GM23338 (cell line): ENCODE measurements around the gene PTPN20. TPM values are rescaled to one million over a fixed set of nuclear protein-coding genes. Genes with fewer than 3 reads are reported as not detected.

ENCODE experiments used
- ATAC-seq: fragments of 200-7000 bp; cut with Tn5 transposase; 3 replicates; pipeline ENCODE4 v1.9.1; 2020
- DNase-seq: peaks from one replicate; pipeline ENCODE4 v3.0.0-alpha.2; 2015; ENCODE audit warnings: low spot score
- H2AFZ ChIP-seq: fragments of 200-600 bp; sonication (generic); 2 replicates; pipeline ENCODE4 v1.8.0; 2016; ENCODE audit warnings: antibody characterized with exemption, mild to moderate bottlenecking, moderate library complexity
- H3F3A ChIP-seq: fragments of 200-600 bp; sonication (generic); replicated peaks from 2 replicates; pipeline ENCODE4 v1.8.0; 2017; ENCODE audit warnings: antibody characterized with exemption, mixed run types, low read depth
- H3K27ac ChIP-seq: fragments of 200-600 bp; sonication (generic); 2 replicates; pipeline ENCODE4 v1.6.1; 2016; ENCODE audit warnings: low read depth
- H3K27me3 ChIP-seq: fragments of 200-600 bp; sonication (generic); 2 replicates; pipeline ENCODE4 v1.8.0; 2016; ENCODE audit warnings: mild to moderate bottlenecking, mixed run types, moderate library complexity; ENCODE audit not compliant: insufficient read depth
- H3K36me3 ChIP-seq: fragments of 200-600 bp; sonication (generic); 2 replicates; pipeline ENCODE4 v1.8.0; 2016; ENCODE audit warnings: mild to moderate bottlenecking; ENCODE audit not compliant: insufficient read depth
- H3K4me1 ChIP-seq: fragments of 200-600 bp; sonication (generic); 2 replicates; pipeline ENCODE4 v1.8.0; 2016; ENCODE audit warnings: mild to moderate bottlenecking, moderate library complexity; ENCODE audit not compliant: insufficient read depth
- H3K4me2 ChIP-seq: fragments of 200-600 bp; sonication (generic); 2 replicates; pipeline ENCODE4 v1.7.1; 2017; ENCODE audit warnings: mixed run types
- H3K4me3 ChIP-seq: fragments of 200-600 bp; sonication (generic); 2 replicates; pipeline ENCODE4 v1.6.1; 2016; ENCODE audit warnings: mixed run types
- H3K79me2 ChIP-seq: fragments of 200-600 bp; sonication (generic); replicated peaks from 2 replicates; pipeline ENCODE4 v1.8.0; 2017; ENCODE audit warnings: mild to moderate bottlenecking; ENCODE audit not compliant: insufficient read depth
- H3K9me2 ChIP-seq: fragments of 200-600 bp; sonication (generic); 2 replicates; pipeline ENCODE4 v1.8.0; 2017; ENCODE audit not compliant: insufficient read depth
- H4K20me1 ChIP-seq: fragments of 200-600 bp; sonication (generic); replicated peaks from 2 replicates; pipeline ENCODE4 v1.8.0; 2017; ENCODE audit warnings: mild to moderate bottlenecking; ENCODE audit not compliant: insufficient read depth
- H3K27ac Mint-ChIP-seq: 2 replicates; pipeline ENCODE4 v1.8.0; 2020; ENCODE audit warnings: inconsistent platforms, mild to moderate bottlenecking, moderate library complexity, mixed read lengths
- H3K27me3 Mint-ChIP-seq: 3 replicates; pipeline ENCODE4 v1.8.0; 2022; ENCODE audit warnings: low read depth, mild to moderate bottlenecking, moderate library complexity, mixed read lengths, inconsistent platforms; ENCODE audit not compliant: insufficient read depth, poor library complexity
- H3K36me3 Mint-ChIP-seq: 3 replicates; pipeline ENCODE4 v1.8.0; 2021; ENCODE audit warnings: low read depth, mild to moderate bottlenecking, inconsistent platforms, moderate library complexity, mixed read lengths
- H3K4me1 Mint-ChIP-seq: 3 replicates; pipeline ENCODE4 v1.8.0; 2020; ENCODE audit warnings: mild to moderate bottlenecking, inconsistent platforms, mixed read lengths
- H3K4me3 Mint-ChIP-seq: 3 replicates; pipeline ENCODE4 v1.8.0; 2021; ENCODE audit warnings: moderate library complexity, mild to moderate bottlenecking, inconsistent platforms, mixed read lengths
- H3K9me3 Mint-ChIP-seq: 3 replicates; pipeline ENCODE4 v1.8.0; 2020; ENCODE audit warnings: moderate library complexity, mild to moderate bottlenecking, inconsistent platforms, mixed read lengths
- CREB1 ChIP-seq: fragments of 250-450 bp; sonication (Bioruptor Pico); IDR thresholded peaks from 2 replicates; pipeline ENCODE4 v1.5.0; 2020; ENCODE audit warnings: low read depth, mild to moderate bottlenecking, moderate library complexity
- CTCF ChIP-seq, 2 experiments: fragments of 200-600 bp in 1 of 2; sonication (generic) in 1 of 2; conservative IDR thresholded peaks; 2 replicates each; pipeline versions ENCODE4 v1.5.1 to v1.6.1; 2016 to 2017; ENCODE audit warnings: antibody characterized with exemption in 2 of 2, low read depth in 2 of 2, mild to moderate bottlenecking in 2 of 2, moderate library complexity in 1 of 2
- ETS1 ChIP-seq: IDR thresholded peaks from 2 replicates; pipeline ENCODE4 v1.6.1; 2016; ENCODE audit warnings: antibody characterized with exemption
- EZH2 ChIP-seq: fragments of 200-600 bp; sonication (generic); IDR thresholded peaks from one replicate; pipeline ENCODE4 v1.8.0; 2017; ENCODE audit warnings: antibody characterized with exemption, mild to moderate bottlenecking, low read depth; ENCODE audit not compliant: unreplicated experiment
- EZH2phosphoT487 ChIP-seq: fragments of 200-600 bp; sonication (generic); IDR thresholded peaks from one replicate; pipeline ENCODE4 v1.8.1; 2018; ENCODE audit warnings: antibody characterized with exemption; ENCODE audit not compliant: unreplicated experiment
- JUNB ChIP-seq: IDR thresholded peaks from one replicate; pipeline ENCODE4 v1.6.1; 2016; ENCODE audit warnings: antibody characterized with exemption; ENCODE audit not compliant: unreplicated experiment
- NANOG ChIP-seq: IDR thresholded peaks from 2 replicates; pipeline ENCODE4 v1.6.1; 2016; ENCODE audit warnings: antibody characterized with exemption, borderline replicate concordance
- POLR2AphosphoS5 ChIP-seq: IDR thresholded peaks from 2 replicates; pipeline ENCODE4 v1.6.1; 2016; ENCODE audit warnings: antibody characterized with exemption, low read depth
- REST ChIP-seq: IDR thresholded peaks from one replicate; pipeline ENCODE4 v1.6.1; 2018; ENCODE audit warnings: antibody characterized with exemption; ENCODE audit not compliant: unreplicated experiment
- STAT1 ChIP-seq: IDR thresholded peaks from one replicate; pipeline ENCODE4 v1.6.1; 2016; ENCODE audit warnings: antibody characterized with exemption; ENCODE audit not compliant: unreplicated experiment
- ZNF114 ChIP-seq: fragments of 250-450 bp; sonication (Bioruptor Pico); IDR thresholded peaks from 2 replicates; pipeline ENCODE4 v1.5.0; 2020; ENCODE audit warnings: mild to moderate bottlenecking, moderate library complexity
- ZNF331 ChIP-seq: fragments of 250-450 bp; sonication (Bioruptor Pico); IDR thresholded peaks from 2 replicates; pipeline ENCODE4 v1.5.0; 2020; ENCODE audit warnings: low read depth, mild to moderate bottlenecking, moderate library complexity
- ZNF462 ChIP-seq: fragments of 250-450 bp; sonication (Bioruptor Pico); IDR thresholded peaks from 2 replicates; pipeline ENCODE4 v1.5.0; 2020; ENCODE audit warnings: mild to moderate bottlenecking, moderate library complexity
- polyA plus RNA-seq: library from polyadenylated mRNA; unstranded; fragments of >200 nt; fragmentation: Nextera tagmentation; extraction: Ambion mirVana; gene quantifications from 2 replicates; pipeline ENCODE4 v1.2.1, GENCODE V29; 2016
- total RNA-seq: library from RNA; depleted of rRNA; stranded (reverse); fragments of >200 nt; shearing (Covaris generic); gene quantifications from 2 replicates; pipeline ENCODE4 v1.2.3, GENCODE V29; 2014

PTPN20 gene
- total and polyA plus RNA-seq, 2 experiments from 2014 or later: 0.13 TPM; not detected in 1

GRCh38 chr10:47039562-47039913 lies 128.3 kb downstream of the PTPN20 start (continued):
- TF ChIP-seq REST (no peak), POLR2AphosphoS5 (no peak), NANOG (no peak), CTCF (conservative IDR thresholded peaks at IDR 0.05; ENCODE audit: low read depth in 2 of 2) (no peak), ZNF114 (no peak), JUNB (no peak), CREB1 (CRISPR knock-in tag) (no peak), ETS1 (no peak), EZH2phosphoT487 (no peak)

- Histone ChIP-seq H3K27me3 (no peaks in the 10 kb centered on the region), H2AFZ (no peak overlapping the region), H3K4me2 (no peak overlapping the region), H3F3A (no peaks in the 10 kb centered on the region), H3K79me2 (no peaks in the 10 kb centered on the region), H3K36me3 (no peaks in the 10 kb centered on the region), H3K4me3 (no peak overlapping the region), H3K27ac (no peak overlapping the region), H3K4me1 (no peaks in the 10 kb centered on the region), H4K20me1 (no peaks in the 10 kb centered on the region), H3K9me2 (no peaks in the 10 kb centered on the region)
- Mint-ChIP-seq H3K36me3 (no peaks in the 10 kb centered on the region), H3K9me3 (no peaks in the 10 kb centered on the region), H3K27ac (no peak overlapping the region), H3K27me3 (peaks cover 3% of the 10 kb centered on the region), H3K4me3 (no peak overlapping the region), H3K4me1 (peaks cover 8% of the 10 kb centered on the region)
- no peak for DNase-seq
- TF ChIP-seq ZNF331 (CRISPR knock-in tag) (no peak), ZNF462 (no peak), EZH2phosphoT487 (no peak), EZH2 (no peak), STAT1 (no peak)
- ATAC-seq: no peak
These were observed 128.8 kb downstream of the PTPN20 start for GRCh38 chr10:47040041-47040491.
